Coronary artery (tissue), 2 donors: Measurements from ENCODE around the gene TWIST2.

ENCODE experiments used
- DNase-seq: peaks from one replicate; pipeline ENCODE4 v3.0.0-alpha.2; 2017; ENCODE audit warnings: low spot score
- H3K27ac ChIP-seq, 2 donors: fragments of 200-600 bp; sonication (generic); one replicate each; pipeline ENCODE4 v1.5.1; 2016 to 2019
- H3K4me3 ChIP-seq: fragments of 200-600 bp; sonication (generic); 2 replicates; pipeline ENCODE4 v1.5.1; 2016; ENCODE audit warnings: mild to moderate bottlenecking, moderate library complexity
- CTCF ChIP-seq: fragments of 200-600 bp; sonication (generic); IDR thresholded peaks from one replicate; pipeline ENCODE4 v1.5.1; 2019; ENCODE audit warnings: antibody characterized with exemption

TWIST2 gene

DNA sequence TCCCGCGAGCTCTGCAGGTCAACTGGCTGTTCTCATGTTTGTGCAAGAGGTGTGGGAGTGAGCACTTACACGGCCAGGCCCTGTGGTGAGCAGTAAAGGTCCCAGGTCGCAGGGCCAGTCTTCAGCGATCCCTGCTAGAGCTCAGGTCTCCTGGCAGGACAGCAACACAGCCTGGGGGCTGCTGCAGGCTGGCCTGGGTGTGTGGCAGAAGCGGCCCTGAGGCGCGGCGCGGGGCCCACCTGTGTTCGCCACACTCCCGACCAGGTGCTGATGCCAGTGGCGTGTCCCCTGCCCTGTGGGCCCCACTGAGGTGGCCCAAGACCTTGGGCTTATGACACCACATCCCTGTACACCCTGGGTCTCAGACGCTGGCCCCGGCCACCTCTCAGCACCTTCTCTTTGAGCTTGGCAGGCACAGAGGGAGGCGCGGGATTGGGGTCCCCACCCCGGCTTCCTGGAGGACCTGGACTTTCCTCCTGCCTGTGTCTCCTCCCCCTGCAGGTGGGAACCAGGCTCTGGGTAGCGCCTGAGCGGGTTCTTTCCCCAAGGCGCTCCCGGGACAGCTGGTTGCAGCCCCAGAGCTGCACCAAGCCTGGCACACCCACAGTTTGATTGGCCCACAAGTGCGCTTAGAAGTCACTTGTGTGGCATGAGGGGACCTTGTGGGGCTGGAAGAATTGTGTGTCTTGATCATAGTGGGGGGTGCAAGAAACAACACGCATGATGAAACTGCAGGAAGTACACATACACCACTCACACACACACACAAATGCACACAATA is 59.2 kb downstream of the TWIST2 start:
- no peak overlapping the region for H3K4me3 ChIP-seq
- no peak overlapping the region for H3K27ac ChIP-seq
- TF ChIP-seq CTCF: no peak
- DNase-seq: no peak

DNA sequence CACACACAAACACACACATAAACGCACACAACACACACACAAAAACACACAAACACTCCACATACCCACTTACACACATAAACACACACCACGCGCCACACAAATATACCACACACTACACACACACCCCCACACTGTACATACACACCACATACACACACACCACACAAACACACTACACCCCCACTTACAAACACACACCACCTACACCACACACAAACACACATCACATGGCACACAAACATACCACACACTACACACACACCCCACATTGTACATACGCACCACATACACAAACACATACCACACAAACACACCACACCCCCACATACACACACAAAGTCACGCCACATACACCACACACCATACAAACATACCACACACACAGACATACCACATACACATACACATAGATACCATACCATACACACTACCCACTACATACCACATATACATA is 59.9 kb downstream of the TWIST2 start:
- no peak for TF ChIP-seq CTCF
- no peak for DNase-seq
- no peak overlapping the region for H3K27ac ChIP-seq
- no peak overlapping the region for H3K4me3 ChIP-seq

GRCh38 chr2:238908960-238909951 is 61.4 kb downstream of the TWIST2 start:
- TF ChIP-seq CTCF: no peak
- H3K4me3 ChIP-seq: no peak overlapping the region
- DNase-seq: peak; percentile 79
- H3K27ac ChIP-seq: peak overlapping the region in 1 of 2 donors; percentile 64

- TF ChIP-seq CTCF: no peak
- peak; percentile 72 for DNase-seq
- Histone ChIP-seq H3K4me3 (no peak overlapping the region), H3K27ac (no peak overlapping the region)
Observed at GRCh38 chr2:238910751-238911351, 63.0 kb downstream of the TWIST2 start.

GRCh38 chr2:238911376-238912227 is 63.7 kb downstream of the TWIST2 start:
- H3K4me3 ChIP-seq: no peak overlapping the region
- TF ChIP-seq CTCF: no peak
- DNase-seq: peak; percentile 62
- H3K27ac ChIP-seq: no peak overlapping the region

- no peak overlapping the region for H3K4me3 ChIP-seq
- TF ChIP-seq CTCF: no peak
- H3K27ac ChIP-seq: no peak overlapping the region
- peak; percentile 66 for DNase-seq
Observed at GRCh38 chr2:238912228-238912915, 64.5 kb downstream of the TWIST2 start.
